Stimulated activated CD4-positive, alpha-beta T cell treated with anti-CD3 and anti-CD28 coated beads, TNF-alpha, amount 100 ng/mL, for 24 hours (primary cell): ENCODE data around the gene ANKRD33.

ENCODE experiments used
- DNase-seq, 3 experiments: peaks; one replicate each; pipeline ENCODE4 v3.0.0-alpha.2; 2020; ENCODE audit warnings: low read depth in 3 of 3

Gene ANKRD33

GRCh38 chr12:51904951-51905470, 17.1 kb downstream of the ANKRD33 start:
- DNase-seq: no peak

GRCh38 chr12:51905471-51906429, 17.8 kb downstream of the ANKRD33 start:
- DNase-seq: no peak

GRCh38 chr12:51906430-51907082, 18.7 kb downstream of the ANKRD33 start:
- no peak for DNase-seq

GRCh38 chr12:51907083-51907855, 19.4 kb downstream of the ANKRD33 start, which contains the start of gene ACVRL1:
TSS of gene ACVRL1 (plus strand) at chr12:51907504. CDS start at chr12:51912475, 4,971 bp downstream.
- no peak for DNase-seq

GRCh38 chr12:51907856-51908425, 20.0 kb downstream of the ANKRD33 start:
- no peak for DNase-seq

- DNase-seq: no peak
These were observed 21.1 kb downstream of the ANKRD33 start for GRCh38 chr12:51908876-51909592.

GRCh38 chr12:51910168-51910567, 22.3 kb downstream of the ANKRD33 start:
- no peak for DNase-seq

- no peak for DNase-seq
These were observed 22.8 kb downstream of the ANKRD33 start for GRCh38 chr12:51910691-51911090.

GRCh38 chr12:51911307-51911706, 23.4 kb downstream of the ANKRD33 start:
- no peak for DNase-seq

GRCh38 chr12:51911788-51912711, 24.1 kb downstream of the ANKRD33 start:
- DNase-seq: no peak

- no peak for DNase-seq
These were observed 25.4 kb downstream of the ANKRD33 start for GRCh38 chr12:51913071-51914033.

GRCh38 chr12:51914034-51914923, 26.4 kb downstream of the ANKRD33 start:
- no peak for DNase-seq

GRCh38 chr12:51915003-51915625, 27.2 kb downstream of the ANKRD33 start:
- DNase-seq: no peak

GRCh38 chr12:51915951-51916350, 28.0 kb downstream of the ANKRD33 start:
- DNase-seq: no peak

GRCh38 chr12:51917041-51917590, 29.2 kb downstream of the ANKRD33 start:
- DNase-seq: no peak

GRCh38 chr12:51917746-51918453, 30.0 kb downstream of the ANKRD33 start:
- no peak for DNase-seq
